ENCODE data around the gene HIC2.
"Not testable (repeated sequence)": the region's sequence is repeated elsewhere in the genome, so short reads cannot be mapped to it uniquely, and the experiment has no call there.

HIC2 gene

DNA sequence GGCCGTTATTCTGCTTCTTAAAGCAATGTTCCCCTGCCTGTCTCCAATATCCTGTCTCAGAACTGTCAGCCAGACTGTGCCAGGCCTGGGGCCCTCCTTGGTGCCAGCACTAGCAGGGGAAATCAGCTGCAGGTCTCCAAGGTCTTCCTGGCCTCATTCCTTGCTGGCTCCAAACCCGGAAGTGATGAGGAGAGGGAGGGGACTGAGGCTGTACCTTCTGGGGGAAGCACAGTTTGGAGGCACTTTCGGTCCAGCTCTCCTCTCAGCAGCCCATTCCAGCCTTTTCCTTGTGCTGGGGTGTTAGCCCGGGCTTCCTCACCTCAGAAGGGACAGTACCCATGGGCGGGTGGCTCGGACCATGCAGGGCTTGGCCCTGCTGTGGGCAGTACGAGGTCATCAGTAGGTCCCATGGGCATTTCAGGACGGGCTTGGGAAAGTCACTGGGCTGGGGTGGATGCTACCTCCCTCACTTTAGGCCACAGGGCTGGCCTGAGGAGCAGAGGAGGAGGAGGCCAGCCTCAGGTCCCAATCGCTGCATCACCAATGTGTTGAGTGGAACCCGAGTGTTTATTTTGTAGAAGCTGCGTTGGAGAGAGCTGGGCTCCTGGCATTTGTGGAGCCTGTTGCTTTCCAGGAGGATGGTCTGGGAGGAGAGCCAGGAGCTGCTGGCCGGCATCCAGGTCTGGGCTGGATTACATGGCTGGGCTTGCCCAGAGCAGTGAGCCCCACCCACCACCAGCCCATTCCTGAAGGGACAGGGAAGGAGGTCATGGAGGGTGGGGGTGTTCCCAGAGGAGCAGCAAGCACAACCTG is 19.0 kb downstream of the HIC2 start:
- not testable (repeated sequence) for DNase-seq (ENCODE audit: low read depth, low spot score)

GRCh38 chr22:21438013-21438412 is 20.8 kb downstream of the HIC2 start:
- not testable (repeated sequence) for DNase-seq (ENCODE audit: low read depth, low spot score)

GRCh38 chr22:21440018-21440636 is 23.0 kb downstream of the HIC2 start:
- DNase-seq (ENCODE audit: low read depth, low spot score) = not testable (repeated sequence)

GRCh38 chr22:21440676-21441075 is 23.5 kb downstream of the HIC2 start:
- not testable (repeated sequence) for DNase-seq (ENCODE audit: low read depth, low spot score)

DNA sequence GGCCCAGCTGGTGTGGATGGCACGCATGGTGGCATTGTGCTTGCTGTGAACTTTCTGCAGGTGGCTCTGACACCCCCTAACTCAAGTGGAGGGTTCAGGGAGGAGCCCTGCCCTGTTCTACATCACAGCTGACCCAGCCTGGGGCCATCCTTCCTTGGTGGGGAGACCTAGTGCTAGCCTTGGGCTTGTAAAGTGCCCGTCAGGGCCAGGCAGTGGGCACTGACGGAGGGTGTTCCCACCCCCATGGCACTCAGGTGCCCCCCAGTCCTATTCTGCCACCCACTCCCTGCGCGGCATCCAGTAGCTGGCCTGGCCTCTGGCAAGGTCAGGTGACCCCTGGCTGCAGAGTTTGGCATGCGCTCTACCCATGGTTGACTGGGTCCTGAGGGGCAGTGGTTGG is 24.0 kb downstream of the HIC2 start:
- DNase-seq (ENCODE audit: low read depth, low spot score) = not testable (repeated sequence)

DNA sequence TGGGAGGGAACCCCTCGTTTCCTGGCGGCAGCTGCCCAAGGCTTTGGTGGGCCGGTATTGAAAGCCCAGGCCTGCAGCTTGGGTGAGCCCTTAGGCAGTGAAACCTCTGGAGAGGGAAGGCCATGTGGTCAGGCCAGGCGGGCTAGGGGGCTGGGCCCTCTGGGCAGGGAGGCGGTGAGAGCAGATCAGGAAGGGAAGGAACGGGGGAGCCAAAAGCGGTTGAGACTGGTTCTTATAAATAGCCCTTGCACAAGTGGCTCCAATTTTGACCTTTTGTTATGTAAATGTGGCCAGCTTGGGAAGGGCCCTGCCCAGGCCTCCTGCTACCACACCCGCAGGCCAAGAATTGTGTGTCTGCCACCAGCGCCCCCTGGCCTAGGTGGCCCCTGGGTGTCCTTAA is 25.0 kb downstream of the HIC2 start:
- not testable (repeated sequence) for DNase-seq (ENCODE audit: low read depth, low spot score)

- not testable (repeated sequence) for DNase-seq (ENCODE audit: low read depth, low spot score)
Measured at GRCh38 chr22:21442646-21443045, 25.5 kb downstream of the HIC2 start.

- DNase-seq (ENCODE audit: low read depth, low spot score) = no peak
Measured at GRCh38 chr22:21443057-21443734, 26.0 kb downstream of the HIC2 start.

- DNase-seq (ENCODE audit: low read depth, low spot score) = no peak
Measured at GRCh38 chr22:21443735-21444421, 26.7 kb downstream of the HIC2 start.

GRCh38 chr22:21444701-21445436 is 27.7 kb downstream of the HIC2 start:
- no peak for DNase-seq (ENCODE audit: low read depth, low spot score)

DNA sequence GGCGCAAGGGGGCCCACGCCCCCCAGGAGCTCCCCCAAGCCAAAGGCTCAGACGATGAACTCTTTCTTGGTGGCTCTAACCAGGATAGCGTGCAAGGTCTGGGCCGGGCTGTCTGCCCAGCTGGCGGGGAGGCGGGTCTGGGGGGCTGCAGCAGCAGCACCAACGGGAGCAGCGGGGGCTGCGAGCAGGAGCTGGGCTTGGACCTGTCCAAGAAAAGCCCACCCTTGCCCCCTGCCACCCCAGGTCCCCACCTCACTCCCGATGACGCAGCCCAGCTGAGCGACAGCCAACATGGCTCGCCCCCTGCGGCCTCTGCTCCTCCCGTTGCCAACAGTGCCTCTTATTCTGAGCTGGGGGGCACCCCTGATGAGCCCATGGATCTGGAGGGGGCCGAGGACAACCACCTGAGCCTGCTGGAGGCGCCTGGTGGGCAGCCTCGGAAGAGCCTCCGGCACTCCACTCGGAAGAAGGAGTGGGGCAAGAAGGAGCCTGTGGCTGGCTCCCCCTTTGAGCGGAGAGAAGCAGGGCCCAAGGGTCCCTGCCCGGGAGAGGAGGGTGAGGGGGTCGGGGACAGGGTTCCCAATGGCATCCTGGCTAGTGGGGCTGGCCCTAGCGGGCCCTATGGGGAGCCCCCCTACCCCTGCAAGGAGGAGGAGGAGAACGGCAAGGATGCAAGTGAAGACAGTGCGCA is 28.4 kb downstream of the HIC2 start:
- no peak for DNase-seq (ENCODE audit: low read depth, low spot score)

- DNase-seq (ENCODE audit: low read depth, low spot score) = no peak
Measured at GRCh38 chr22:21446128-21446826, 29.1 kb downstream of the HIC2 start.

DNA sequence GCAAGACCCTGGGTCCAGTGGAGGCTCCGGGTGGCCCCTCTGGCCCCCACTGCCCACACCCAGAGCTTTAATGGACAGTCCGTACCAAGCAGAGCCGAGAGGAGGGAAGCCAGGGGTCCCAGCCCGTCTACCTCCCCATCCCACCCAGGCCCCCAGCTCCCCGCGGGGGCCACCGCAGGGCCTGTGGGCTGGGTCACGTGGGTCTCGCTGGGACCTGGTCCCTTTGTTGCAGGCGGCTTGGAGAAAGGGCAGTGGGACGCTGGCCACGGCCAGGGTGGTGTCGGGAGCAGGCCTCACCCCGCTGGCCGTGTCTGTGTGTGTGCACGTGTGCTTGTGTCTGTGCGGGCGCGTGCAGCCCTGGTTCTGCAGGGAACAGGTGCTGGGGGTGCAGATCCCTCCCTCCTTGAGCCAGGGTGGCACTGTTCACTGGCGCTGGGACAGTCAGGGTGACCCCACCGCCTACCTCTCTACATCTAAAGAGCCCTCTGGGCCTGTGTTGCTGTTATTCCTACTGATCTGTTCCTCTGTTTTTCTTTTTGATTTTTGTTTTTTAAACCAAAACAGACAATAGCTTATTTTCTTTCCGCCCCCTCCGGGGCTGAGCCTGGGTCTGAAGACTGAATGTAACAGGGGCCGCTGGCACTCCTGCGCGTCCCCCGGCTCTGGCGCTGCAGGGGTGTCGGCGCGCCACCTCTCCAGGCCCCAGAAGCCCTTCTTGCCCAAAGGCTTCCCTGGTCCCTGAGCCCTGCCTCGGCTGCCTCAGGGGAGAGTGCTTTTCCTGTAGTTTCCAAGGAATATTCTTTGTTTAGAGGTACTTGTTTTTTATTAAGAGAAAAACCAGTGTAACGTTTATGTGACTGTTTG is 29.9 kb downstream of the HIC2 start:
- DNase-seq (ENCODE audit: low read depth, low spot score) = no peak

DNA sequence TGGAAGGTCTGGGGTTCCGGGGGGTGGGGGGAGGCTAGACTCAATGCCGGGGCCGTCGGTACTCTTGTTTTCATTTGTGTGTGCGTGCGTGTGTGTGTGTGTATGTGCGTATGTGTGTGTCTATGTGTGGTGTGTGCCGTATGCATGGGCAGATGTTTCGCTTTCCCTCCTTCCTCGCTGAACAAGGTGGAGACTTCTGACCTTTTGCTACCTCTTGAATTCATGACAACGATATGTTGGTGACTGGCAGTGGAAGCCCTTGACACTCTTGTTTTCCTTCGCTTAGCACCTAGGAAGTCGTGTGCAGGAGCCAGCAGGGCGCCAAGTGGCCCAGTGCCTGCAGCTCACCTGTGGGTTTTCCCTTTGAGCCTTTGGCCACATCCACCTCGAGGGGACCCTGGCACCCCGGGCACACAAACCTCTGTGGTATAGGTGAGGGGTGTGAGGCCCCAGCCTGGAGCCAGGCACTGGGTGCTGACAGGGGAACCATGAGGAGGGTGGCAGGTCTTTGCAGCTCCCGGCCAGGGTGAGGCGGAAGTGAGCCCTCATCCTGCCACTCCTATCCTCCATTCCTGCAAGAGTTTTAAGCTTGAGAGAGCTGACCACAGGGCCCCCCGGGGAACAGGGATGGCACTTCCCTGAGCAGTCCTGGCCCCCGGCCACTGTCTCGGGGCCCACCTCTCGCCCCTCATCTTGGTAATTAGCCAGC is 30.7 kb downstream of the HIC2 start:
- DNase-seq (ENCODE audit: low read depth, low spot score) = no peak

GRCh38 chr22:21448627-21449416 is 31.7 kb downstream of the HIC2 start:
- DNase-seq (ENCODE audit: low read depth, low spot score) = no peak

GRCh38 chr22:21449531-21450319 is 32.6 kb downstream of the HIC2 start:
- DNase-seq (ENCODE audit: low read depth, low spot score) = no peak

DNA sequence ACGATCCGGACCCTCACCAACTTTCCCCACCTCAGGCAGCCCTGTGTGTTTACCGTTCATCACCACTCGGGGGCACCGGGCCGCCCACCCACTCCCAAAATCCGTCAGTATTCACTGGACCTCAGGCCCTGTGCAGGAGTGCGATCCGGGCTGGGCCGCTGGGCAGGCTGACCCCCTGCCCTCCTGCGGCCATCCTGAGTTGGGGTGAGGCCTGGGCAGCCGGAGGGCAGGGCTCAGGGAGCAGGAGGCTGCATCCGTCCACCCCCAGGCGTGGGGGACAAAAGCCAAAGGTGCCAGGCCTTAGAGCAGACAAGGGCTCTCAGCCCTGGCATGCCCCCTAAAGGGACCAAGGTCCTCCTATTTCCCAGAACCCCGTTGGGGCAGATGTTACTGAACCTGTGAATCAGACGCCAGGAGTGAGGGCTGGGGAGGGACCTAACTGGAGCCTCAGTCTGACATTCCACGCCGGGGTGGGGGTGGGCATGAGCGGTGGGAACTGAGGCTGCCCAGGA is 33.2 kb downstream of the HIC2 start:
- no peak for DNase-seq (ENCODE audit: low read depth, low spot score)

Data from iPS DF 19.7 (cell line).